Islet of Langerhans (tissue), 1 donor: ENCODE data around the gene BCHE.

Source experiments
- FAIRE-seq: peaks from one replicate; lab custom pipeline; 2011; peaks lifted over from hg19 to GRCh38; lab: Jason Lieb, UNC

BCHE gene

GRCh38 chr3:165749241-165749640, 88.0 kb downstream of the BCHE start:
- no peak for FAIRE-seq

DNA sequence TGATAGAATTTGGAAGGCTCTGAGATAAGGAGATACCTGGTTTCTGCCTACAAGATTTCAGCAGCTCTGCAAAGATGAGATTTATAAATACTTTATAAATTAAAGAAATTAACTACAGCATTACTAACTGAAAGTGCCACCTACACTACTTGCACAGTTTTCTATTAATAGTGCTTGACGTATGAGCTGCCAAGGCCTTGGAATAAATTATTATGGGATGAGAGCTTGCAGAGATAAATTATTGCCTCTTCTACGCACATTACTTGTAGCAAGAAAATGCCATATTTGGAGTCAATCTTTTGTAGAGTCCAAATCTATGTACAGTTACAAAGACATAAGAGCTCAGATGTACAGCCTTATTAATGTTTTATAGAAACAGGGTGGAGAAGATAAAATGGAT, 89.1 kb downstream of the BCHE start:
- no peak for FAIRE-seq

GRCh38 chr3:165746874-165747273, 90.3 kb downstream of the BCHE start:
- no peak for FAIRE-seq

DNA sequence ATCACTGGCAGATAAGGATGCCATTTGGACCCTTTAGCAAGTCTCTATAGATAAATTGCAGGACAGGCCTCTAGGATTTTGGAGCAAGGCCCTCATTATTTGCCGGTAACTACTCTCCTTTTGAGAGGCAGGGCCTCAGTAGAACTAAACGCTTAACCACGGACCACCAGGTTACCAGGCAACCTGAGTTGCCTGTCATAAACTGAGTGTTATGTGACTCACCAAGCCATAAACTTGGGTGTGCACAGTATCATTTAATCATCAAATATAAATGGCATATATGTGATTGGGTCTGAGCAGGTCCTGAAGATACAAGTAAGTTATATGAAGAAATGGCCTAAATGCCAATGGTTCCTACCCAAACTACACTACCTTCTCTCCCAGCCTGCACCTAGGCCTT, 93.2 kb downstream of the BCHE start:
- FAIRE-seq: no peak

- no peak for FAIRE-seq
Measured at GRCh38 chr3:165742351-165742750, 94.9 kb downstream of the BCHE start.

GRCh38 chr3:165729756-165730155, 107.5 kb downstream of the BCHE start:
- no peak for FAIRE-seq

DNA sequence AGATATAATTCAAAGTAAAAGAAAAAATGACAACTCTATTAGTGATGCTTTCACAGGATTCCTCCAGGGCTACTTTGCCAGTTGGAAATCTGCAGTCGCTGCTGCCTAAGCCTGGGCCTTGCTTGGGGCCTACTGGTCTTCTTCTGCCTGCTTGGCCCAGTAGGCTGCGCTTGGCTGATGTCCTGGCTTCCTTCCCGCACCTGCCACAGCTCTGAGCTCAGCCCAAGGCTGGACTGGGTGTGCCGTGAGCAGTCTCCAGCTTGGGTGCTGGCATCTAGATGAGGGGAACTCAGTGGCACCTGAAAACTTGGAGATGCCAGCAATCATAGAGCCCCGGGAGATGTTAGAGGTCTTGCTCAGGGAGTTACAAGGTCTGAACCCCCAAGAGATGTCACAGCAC, 108.3 kb downstream of the BCHE start:
- FAIRE-seq: no peak

DNA sequence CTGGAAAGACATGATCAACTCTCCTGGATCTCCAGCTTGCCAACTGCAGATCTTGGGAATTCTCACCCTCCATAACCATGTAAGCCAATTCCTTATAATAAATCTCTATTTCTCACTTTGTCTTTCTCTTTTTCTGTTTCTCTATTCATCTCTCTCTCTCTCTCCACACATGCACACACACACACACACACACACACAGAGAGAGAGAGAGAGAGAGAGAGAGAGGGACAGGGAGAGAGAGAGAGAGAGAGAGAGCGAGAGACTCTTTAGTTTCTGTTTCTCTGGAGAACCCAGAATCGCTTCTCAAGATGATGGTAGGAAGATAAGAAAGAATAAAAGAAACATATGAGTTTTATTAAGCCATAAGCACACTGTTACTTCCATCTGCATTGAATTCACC, 111.9 kb downstream of the BCHE start:
- FAIRE-seq: no peak
